ENCODE data around the gene KIAA0232. TPM values are rescaled to one million over a fixed set of nuclear protein-coding genes. Genes with fewer than 3 reads are reported as not detected.
"Not testable (repeated sequence)": the region's sequence is repeated elsewhere in the genome, so short reads cannot be mapped to it uniquely, and the experiment has no call there.

KIAA0232 gene
- polyA plus RNA-seq, 1 donor = 48.0 TPM

DNA sequence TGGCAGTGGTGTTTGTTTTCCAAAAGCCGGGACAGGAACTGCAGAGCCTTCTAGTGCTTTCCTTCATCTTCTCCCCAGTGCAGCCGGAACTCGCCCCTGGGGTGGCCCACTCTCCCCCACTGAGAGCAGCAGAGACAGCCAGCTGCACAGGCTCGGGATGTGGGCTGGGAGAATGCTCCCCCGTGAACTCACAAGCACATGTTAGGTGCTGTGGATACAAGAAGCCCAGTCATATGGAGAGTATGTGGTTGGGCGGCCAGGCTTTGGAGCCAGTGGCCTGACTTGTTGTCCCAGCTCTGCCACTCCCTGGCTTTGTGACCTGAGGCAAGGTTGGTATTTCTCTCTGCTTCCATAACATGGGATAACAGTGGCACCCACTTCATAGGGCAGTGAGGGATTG is 9.4 kb upstream of the KIAA0232 start:
- DNase-seq = no peak

DNA sequence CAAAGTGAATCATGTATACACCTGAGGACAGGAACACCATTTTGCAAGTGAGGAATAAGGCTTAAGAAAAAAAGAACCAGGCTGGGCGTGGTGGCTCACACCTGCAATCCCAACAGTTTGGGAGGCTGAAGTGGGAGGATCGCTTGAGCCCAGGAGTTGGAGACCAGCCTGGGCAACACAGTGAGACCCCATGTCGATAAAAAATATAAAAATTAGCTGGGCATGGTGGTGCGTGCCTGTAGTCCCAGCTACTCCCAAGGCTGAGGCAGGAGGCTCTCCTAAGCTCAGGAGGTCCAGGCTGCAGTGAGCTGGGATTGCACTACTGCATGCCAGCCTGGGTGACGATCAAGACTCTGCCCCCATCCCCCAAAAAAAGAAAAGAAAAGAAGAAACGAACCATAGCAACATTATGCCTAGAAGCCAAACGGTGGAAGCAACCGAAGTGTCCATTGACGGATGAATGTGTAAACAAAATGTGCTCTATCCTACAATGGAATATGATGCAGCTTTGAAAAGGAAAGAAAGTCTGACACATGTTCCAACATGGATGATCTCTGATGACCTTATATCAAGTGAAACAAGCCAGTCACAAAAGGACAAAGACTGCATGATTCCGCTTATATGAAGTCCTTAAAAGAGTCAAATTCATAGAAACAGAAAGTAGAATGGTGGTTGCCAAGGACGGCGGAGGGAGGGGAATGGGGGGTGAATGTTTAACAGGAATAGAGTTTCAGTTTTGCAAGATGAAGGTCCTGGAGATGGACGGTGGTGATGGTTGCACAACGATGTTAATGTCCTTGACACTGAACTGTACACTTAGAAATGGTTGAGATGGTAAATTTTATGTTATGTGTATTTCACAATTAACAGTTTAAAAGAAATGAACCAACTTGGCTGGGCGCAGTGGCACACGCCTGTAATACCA is 8.6 kb upstream of the KIAA0232 start:
- no peak for DNase-seq

DNA sequence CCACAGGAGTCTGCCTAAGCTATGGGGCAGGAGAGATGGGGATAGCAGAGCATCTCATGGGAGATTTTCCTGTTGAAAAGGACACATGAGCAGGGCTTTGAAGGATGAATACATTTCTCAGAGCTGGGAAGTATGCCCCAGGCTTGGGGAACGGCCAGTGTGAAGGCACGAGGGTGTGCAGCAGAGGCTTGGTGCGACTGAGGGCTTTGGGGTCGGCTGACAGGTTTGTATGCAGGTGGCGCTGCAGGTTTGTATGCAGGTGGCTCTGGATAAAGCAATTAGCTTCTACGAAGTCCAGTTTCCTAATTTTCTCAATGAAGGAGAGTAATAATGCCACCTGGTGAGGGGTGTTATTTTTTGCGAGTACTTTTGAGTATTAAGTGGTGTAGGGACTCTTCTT is 6.8 kb upstream of the KIAA0232 start:
- DNase-seq = no peak

DNA sequence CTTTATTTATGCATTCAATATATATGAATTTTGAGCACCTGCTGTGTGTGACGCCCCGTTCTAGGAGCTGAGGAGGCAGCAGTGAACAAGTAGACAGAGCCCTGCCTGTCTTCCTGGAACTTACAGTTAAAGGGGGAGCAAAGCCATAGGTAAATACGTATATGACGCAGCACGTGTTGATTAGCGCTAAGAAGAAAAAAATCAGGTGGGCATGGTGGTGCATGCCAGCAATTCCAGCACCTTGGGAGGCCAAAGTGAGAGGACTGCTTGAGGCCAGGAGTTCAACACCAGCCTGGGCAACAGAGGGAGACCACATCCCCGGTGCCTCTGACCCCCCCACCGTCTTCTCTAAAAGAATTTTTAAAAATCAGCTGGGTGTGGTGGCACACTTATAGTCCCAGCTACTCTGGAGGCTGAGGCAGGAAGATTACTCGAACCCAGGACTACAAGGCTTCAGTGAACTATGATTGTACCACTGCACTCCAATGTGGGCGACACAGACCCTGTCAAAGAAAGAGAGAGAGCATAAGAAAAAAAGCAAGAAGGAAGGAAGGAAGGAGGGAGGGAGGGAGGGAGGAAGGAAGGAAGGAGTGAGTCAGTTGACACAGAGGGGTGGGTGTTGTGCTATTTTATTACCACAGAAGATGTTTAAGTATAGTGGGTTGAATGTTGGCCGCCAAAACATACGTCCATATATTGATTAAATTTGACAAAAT is 5.4 kb upstream of the KIAA0232 start:
- DNase-seq = no peak

DNA sequence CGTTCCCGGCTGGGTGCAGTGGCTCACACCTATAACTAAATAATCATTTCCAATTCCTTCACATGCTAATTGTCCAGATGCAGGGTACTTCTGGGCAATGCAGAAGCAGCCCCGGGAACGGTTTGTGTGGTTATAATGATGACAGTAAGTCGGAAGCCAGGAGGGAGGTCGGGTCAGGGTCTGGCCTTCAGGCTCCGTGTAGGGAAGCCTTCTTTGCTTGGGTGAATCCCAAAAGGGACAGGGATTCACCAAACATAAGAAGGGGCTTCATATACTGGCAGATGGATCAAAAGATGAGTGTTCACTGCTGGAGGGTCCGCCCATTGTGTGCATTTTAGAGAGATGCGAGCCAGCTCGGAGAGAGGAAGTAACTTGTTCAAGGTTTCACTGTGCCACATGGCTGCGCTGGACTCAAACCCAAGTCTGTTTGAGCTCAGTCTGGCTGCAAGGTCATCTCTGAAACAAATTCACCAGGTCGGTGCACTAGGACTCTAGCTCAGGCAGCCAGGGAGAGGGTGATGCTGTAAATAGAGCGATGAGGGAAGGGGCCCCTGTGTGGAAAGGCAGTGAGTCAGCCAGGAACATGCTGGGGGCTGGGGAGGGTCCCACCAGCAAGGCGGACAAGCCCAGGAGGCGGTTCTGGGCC is 4.8 kb upstream of the KIAA0232 start:
- no peak for DNase-seq

DNA sequence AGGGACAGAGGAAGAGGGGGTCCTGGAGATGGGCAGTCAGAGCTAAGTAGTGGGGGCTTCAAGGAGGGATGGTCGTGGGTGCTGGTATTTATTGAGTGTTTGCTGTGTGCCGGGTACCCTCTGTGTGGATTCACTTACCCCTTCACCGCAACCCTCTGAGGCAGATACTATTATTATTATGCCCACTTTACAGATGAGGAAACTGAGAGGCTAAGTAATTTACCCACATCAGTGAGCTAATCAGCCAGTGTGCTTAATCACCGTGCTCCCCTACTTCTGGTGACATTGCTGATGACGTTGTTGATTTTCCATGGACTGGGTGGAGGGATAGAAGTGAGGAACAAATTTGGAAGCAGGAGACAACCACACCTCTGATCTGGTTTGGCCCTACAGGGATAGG is 4.1 kb upstream of the KIAA0232 start:
- DNase-seq = no peak

DNA sequence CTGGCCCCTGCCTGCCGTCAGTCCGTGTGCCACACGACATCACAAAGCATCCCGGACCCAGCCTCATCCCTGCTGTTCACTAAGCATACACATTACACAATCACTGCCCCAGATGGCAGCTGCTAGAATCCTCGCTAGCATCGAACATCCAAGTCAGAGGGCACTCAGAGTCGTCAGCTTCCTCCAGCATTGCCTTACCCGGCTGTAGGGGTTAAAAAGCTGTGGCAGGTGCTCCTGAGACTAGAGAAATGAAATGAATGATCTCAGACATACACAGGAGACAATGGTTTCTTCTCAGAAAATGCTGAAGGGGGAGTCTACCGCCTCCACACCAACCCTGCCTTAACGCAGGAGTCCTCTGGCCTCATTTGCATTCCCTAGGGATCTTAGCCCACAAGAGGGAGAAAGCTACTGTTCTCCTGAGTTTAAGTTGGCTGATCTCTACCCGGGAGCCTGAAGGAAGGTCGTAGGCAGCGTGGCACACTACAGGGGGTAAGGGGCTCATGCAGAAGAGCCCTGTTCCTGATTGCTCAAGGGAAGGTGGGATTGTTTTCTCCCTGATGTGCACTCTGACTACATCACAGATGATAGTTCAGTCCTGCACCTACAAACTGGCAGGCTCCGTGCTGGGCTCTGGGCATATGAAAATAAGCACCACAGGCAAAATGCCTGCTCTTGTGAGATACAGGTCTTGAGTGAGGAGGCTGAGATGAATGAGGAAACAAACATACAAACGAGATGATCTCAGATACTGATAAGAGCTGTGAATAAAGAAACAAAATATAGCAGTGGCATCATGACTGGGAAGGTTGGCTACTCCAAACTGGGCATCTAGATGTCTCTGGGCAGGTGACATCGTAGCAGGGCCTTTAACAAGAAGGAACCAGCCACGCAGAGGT is 2.6 kb upstream of the KIAA0232 start:
- no peak for DNase-seq

DNA sequence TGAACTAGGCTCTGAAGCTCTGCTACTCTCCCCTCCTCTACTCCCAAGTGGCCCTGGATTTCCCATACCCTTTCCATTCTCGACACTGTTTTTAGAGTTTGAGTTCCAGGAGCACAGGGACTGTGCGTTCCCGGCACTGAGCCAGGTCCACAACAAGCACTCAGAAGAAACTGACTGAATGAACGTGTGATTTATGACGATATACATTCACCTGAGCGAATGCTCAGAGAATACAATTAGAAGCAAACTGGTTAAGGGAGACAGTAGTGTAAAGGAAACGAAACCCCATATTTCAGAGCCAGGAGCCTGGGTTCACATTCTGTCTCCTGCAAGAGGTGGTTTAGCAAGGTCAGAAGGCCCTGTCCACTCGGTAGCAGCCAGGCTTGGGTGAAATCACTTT is 1.4 kb upstream of the KIAA0232 start:
- no peak for DNase-seq

DNA sequence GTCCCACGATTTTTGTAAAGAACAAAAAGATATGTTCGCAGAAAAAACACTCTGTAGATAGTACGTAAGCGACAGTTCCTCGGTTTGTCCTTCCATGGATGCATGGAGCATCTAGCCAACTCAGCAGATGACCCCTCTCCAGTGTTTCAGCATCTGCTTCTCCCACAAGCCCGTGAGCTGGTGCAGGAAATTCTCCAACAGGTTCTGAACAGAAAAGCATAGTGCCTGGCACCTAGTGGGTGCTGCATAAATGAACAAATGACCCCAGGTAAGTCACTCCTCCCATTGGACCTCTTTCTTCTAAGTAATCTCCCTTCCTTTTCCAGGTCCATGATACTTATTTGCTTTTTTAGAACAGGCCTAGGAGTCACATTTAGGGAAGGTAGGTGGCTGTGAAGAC is 966 bp upstream of the KIAA0232 start:
- DNase-seq = no peak

DNA sequence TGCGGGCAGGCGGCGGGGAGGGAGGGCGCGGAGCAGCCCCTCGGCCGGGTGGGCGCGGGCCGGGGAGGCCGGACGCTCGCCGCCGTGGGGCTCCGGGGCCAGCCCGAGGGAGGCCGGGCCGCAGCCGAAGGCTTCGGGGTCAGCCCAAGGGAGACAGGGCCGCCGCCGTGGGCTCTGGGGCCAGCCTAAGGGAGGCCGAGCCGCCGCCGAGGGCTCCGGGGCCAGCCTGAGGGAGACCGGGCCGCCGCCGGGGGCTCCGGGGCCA is 251 bp downstream of the KIAA0232 start:
- DNase-seq = no peak

DNA sequence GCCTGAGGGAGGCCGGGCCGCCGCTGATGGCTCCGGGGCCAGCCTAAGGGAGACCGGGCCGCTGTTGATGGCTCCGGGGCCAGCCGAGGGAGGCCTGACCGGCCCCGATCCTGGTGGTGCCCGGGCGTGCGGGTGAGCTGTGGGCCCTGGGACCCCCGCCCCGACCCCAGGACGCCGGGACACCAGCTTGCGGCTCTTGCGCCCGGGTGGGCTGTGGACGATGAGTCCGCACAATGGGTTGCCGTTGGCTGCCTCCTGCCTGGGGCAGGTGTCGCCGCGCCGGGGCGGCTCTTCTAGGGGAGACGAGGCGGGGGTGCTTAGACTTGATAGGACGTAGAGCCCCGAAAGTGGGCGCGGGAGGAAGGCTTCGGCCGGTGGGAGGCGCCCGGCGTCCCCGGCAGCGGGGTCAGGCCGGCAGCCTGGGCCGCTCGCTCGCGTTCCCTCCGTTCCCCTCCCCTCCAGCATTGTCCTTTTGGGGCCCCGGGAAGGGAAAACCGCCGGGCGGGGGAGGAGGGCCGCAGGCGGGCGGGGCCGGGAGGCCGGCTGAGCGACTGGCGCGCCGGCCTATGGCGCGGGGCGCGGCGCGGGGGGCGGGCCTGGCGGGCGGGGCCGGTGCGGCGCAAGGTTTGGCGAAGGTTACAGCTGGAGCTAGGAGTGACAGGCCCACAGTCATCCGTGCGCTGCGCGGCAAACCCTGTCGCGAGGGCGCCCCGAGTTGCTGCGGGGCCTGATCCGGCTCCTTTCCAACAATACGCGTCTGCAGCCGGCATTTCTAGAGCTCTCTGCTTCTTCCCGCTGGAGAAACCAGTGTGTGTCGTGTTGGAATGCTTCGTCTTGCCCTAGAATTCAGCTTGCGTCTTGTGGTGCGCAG is 819 bp downstream of the KIAA0232 start:
- DNase-seq = peak; percentile 92

DNA sequence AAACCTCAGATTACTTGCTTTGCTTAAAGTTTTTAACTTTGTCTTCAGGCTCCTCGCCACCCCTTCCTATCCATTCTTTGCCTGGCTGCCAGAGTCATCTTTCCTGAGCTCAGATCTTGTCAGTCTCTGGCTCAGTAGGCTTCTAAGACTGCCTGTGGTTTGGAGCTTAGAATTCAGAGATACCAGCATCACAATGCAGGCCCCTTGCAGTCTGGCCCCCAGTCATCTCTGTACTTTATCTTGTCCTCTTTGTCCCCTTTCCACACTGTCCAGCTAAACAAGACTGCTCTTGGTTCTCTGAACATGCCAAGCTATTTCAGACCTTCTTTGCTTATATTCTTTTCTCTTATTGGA is 3.0 kb downstream of the KIAA0232 start:
- DNase-seq = no peak

DNA sequence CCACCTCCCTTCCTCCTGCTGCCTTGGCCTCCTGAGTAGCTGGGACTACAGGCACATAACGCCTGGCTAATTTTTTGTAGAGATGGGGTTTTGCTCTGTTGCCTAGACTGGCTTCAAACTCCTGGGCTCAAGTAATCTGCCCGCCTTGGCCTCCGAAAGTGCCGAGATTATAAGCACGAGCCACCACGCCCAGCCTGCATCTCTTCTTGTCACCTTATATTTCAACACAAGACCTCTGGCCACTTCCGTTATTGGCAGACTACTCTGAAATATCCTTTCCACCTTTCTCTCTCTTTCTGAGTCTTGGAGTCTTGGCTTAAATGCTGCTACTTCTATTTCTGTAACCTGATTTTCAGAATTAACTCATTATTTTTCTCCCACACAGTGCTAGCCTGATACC is 5.6 kb downstream of the KIAA0232 start:
- no peak for DNase-seq

DNA sequence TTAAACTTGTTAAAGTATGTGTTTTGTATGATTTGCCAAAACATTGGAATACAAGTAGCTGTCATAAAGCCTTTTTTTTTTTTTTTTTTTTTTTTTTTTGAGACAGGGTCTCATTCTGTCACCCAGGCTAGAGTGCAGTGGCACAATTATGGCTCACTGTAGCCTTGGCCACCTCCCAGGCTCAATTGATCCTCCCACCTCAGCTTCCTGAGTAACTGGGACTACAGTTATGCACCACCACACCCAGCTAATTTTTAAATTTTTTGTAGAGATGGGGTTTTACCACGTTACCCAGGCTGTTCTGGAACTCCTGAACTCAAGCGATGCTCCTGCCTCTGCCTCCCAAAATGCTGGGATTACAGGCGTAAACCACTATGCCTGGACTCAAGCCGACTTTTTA is 8.7 kb downstream of the KIAA0232 start:
- DNase-seq = not testable (repeated sequence)

DNA sequence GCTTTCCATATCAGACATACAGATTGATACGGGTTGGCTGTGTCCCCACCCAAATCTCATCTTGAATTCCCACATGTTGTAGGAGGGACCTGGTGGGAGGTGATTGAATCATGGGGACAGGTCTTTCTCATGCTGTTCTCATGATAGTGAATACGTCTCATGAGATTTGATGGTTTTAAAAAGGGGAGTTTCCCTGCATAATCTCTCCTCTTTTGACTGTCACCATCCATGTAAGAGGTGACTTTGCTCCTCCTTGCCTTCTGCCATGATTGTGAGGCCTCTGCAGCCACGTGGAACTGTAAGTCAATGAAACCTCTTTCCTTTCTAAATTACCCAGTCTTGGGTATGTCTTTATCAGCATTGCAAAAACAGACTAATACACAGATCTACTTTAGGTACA is 9.3 kb downstream of the KIAA0232 start:
- not testable (repeated sequence) for DNase-seq

DNA sequence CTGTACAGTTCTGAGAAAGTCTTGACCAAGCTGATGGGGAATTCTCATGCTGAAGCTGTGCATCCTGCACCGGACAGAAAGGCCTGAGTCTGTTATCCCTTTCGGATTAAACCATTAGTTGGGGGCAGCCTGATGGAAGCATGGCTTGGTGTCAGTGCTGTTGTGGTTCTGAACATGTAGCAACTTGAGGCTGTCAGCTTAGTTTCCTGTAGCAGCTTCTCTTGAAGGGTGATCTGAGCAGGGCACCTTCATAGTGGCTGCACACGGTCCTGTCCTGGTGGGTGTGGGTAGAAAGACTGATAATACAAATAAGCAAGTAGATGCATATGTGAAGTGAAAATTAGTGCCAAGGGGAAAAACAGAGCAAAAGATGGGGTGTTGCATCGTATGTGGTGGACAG is 11.7 kb downstream of the KIAA0232 start:
- no peak for DNase-seq

DNA sequence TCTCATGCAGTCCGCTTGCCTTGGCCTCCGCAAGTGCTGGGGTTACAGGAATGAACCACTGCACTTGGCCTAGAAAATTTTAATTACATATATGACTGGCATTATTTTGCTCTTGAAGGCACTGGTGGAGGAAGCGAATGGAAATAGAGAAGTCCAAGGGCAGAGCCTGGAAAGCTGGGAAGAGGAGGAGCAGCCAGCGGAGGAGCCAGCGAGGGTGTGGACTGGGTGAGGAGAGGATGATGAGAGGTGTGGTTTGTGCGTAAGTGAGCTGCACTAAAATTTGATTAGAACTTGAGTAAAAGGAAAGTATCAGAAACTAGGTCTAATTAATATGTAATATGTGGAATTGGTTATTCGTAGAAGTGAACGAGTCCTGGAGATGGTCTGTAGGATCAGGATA is 13.3 kb downstream of the KIAA0232 start:
- no peak for DNase-seq

DNA sequence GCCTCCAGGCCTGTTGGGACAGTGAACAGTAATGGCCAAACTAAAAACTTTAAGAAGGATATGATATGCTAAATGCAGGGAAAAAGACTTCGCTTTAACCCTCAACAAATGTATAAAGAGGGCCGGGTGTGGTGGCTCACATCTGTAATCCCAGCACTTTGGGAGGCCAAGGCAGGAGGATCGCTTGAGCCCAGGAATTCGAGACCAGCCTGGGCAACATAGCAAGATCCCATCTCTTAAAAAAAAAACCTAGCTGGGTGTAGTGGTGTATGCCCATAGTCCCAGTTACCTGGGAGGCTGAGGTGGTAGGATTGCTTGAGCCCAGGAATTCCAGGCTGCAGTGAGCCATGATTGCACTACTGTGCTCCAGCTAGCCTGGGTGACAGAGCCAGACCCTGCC is 14.8 kb downstream of the KIAA0232 start:
- not testable (repeated sequence) for DNase-seq

DNA sequence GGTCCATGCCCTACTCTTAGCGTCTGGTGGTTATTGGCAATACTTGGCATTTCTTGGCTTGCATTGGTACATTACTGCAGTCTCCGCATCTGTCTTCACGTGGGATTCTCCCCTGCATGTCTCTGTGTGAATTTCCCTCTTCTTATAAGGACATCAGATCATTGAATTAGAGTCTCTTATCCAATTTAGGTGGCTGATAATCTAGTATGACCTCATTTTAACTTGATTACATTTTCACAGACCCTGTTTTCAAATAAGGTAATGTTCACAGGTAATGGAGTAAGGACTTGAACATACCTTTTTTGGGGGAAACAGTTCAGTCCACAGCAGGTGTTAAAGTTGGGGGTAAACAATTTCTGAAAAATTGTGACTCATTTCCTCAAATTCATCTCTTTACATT is 16.6 kb downstream of the KIAA0232 start:
- no peak for DNase-seq

DNA sequence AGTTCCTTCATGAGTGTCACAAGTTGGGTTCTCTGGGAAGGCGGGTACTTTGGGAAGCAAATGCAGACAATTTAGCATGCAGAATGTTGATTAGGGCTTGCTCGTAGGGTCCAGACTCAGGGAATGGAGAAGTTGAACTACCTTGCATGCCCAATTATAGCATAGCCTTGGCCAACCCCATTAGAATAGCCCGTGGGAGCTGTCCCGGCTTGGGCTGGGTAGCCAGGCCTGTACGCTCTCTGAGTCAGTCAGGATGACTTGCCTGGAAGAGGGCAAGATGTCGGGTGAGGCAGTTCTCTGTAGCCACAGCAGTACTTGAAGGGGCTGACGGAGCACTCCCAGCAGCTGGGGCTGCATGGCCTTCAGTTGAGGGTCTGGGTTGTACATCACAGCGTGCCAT is 19.5 kb downstream of the KIAA0232 start:
- no peak for DNase-seq

DNA sequence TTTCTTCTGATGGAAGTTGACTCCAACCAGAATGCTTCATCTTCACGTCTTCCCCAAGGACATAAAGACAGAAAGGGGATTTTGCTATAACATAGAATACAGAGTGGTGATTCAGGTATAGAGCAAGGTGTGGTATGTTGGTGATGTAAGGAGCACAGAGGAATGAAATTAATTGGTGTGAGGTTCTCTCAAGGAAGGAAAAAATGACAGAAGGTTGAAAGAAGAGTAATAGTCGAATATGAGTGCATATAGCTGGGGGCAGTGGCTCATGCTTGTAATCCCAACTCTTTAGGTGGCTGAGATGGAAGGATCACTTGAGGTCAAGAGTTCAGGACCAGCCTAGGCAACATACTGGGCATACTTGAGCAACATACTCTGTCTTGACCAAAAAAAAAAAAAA is 20.1 kb downstream of the KIAA0232 start:
- DNase-seq = no peak
